Sciatic nerve (tissue), 2 donors: ENCODE data around the gene RAB23. TPM values are rescaled to one million over a fixed set of nuclear protein-coding genes. Genes with fewer than 3 reads are reported as not detected.
A peak's percentile ranks its signal among the peaks of the same experiment; 100 is the strongest.
"Not testable (repeated sequence)": the region's sequence is repeated elsewhere in the genome, so short reads cannot be mapped to it uniquely, and the experiment has no call there.

Experiments used
- ATAC-seq: fragments of 200-7000 bp; cut with Tn5 transposase; one replicate; pipeline ENCODE4 v1.9.1; 2020; ENCODE audit warnings: mild to moderate bottlenecking, moderate library complexity
- DNase-seq: peaks from one replicate; pipeline ENCODE4 v3.0.0-alpha.2; 2020; ENCODE audit warnings: low spot score
- intact Hi-C: fragments of 100-400 bp; cut with DNase I; formaldehyde crosslinking; loops from one replicate; pipeline ENCODE4 v1.14.2; 2022
- total RNA-seq: library from RNA; stranded (reverse); fragmentation: NEBNext Ultra II Directional; extraction: Animal tissue kit (Norgen Biotek cat#: 25700); gene quantifications from one replicate; pipeline ENCODE4 v1.2.1, GENCODE V29; 2021
- donor health status: DM: no; HTN: no; CAD: no.
- donor health status: DM: no; HTN: no; CAD: no.

The RAB23 gene
- total RNA-seq, 1 donor from 2014 or later: 28.4 TPM

GRCh38 chr6:57246307-57246706 is 24.2 kb upstream of the RAB23 start:
- no peak for DNase-seq
- intact Hi-C loops: no loop called here
- no peak for ATAC-seq

GRCh38 chr6:57243954-57244353 is 21.8 kb upstream of the RAB23 start:
- no peak for ATAC-seq
- no peak for DNase-seq

GRCh38 chr6:57243526-57243925 is 21.4 kb upstream of the RAB23 start:
- ATAC-seq, DNase-seq, intact Hi-C loops: not testable (repeated sequence)

More at GRCh38 chr6:57243954-57244353, 21.8 kb upstream of the RAB23 start:
- intact Hi-C loops: no loop called here

GRCh38 chr6:57242505-57242904 is 20.4 kb upstream of the RAB23 start:
- intact Hi-C loops: no loop called here
- DNase-seq (no peak), ATAC-seq (peak; percentile 85)

GRCh38 chr6:57226221-57226620 is 4.1 kb upstream of the RAB23 start:
- DNase-seq (no peak), ATAC-seq (no peak)
- intact Hi-C loops: no loop called here

- intact Hi-C loops: no loop called here
- DNase-seq (no peak), ATAC-seq (no peak)
Measured at GRCh38 chr6:57224769-57225515, 2.8 kb upstream of the RAB23 start.

- no peak for DNase-seq
- intact Hi-C loops: no loop called here
- ATAC-seq: no peak
Measured at GRCh38 chr6:57222743-57223077, 603 bp upstream of the RAB23 start.

- peak; percentile 76 for DNase-seq
- intact Hi-C loops: no loop called here
- ATAC-seq: peak; percentile 84
Measured at GRCh38 chr6:57221191-57221935, 744 bp downstream of the RAB23 start.

- no peak for DNase-seq
- intact Hi-C loops: no loop called here
- no peak for ATAC-seq
Measured at GRCh38 chr6:57220083-57220703, 1.9 kb downstream of the RAB23 start.

- intact Hi-C loops: no loop called here
- DNase-seq (no peak), ATAC-seq (no peak)
Measured at GRCh38 chr6:57217270-57217669, 4.8 kb downstream of the RAB23 start.

GRCh38 chr6:57216235-57217101 is 5.6 kb downstream of the RAB23 start:
- ATAC-seq: peak; percentile 53
- intact Hi-C loops: no loop called here

GRCh38 chr6:57215260-57215659 is 6.8 kb downstream of the RAB23 start:
- ATAC-seq: no peak
- no peak for DNase-seq
- intact Hi-C loops: no loop called here

More at GRCh38 chr6:57216235-57217101, 5.6 kb downstream of the RAB23 start:
- no peak for DNase-seq

- DNase-seq (no peak), ATAC-seq (no peak)
- intact Hi-C loops: no loop called here
Measured at GRCh38 chr6:57210060-57210459, 12.0 kb downstream of the RAB23 start.

- intact Hi-C loops: no loop called here
- ATAC-seq: no peak
- DNase-seq: no peak
Measured at GRCh38 chr6:57209030-57209429, 13.1 kb downstream of the RAB23 start.

GRCh38 chr6:57207872-57208271 is 14.2 kb downstream of the RAB23 start:
- intact Hi-C loops: no loop called here
- no peak for ATAC-seq

GRCh38 chr6:57207141-57207540 is 15.0 kb downstream of the RAB23 start:
- DNase-seq (no peak), ATAC-seq (no peak)
- intact Hi-C loops: no loop called here

More at GRCh38 chr6:57207872-57208271, 14.2 kb downstream of the RAB23 start:
- DNase-seq: no peak

GRCh38 chr6:57205550-57206328 is 16.4 kb downstream of the RAB23 start:
- ATAC-seq: no peak
- intact Hi-C loops: no loop called here

GRCh38 chr6:57201718-57202117 is 20.4 kb downstream of the RAB23 start:
- intact Hi-C loops: no loop called here

More at GRCh38 chr6:57205550-57206328, 16.4 kb downstream of the RAB23 start:
- no peak for DNase-seq

More at GRCh38 chr6:57201718-57202117, 20.4 kb downstream of the RAB23 start:
- no peak for ATAC-seq
- DNase-seq: no peak
